ENCODE measurements around the gene ANTXRL.
A peak's percentile ranks its signal among the peaks of the same experiment; 100 is the strongest.

DNA sequence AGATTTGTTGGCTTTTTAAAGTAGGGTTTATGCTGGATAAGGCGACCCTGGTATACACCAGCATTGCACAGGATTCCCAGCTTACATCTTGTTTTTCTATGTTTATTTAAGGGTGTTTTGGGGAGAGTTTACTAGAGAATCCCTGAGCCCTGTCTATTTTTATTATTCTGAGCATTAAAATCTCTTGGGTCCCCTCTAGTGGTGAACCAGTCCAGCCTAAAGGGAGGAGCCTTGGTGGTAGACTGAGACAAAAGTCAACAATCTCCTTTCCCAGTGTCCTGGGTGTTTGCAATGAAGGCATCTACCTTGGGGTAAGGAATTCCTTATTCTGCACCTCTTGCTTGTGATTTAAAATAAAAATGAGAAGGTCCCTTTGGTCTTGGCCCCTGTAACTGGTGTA is 38.2 kb downstream of the ANTXRL start:
- TF ChIP-seq CTCF (IDR thresholded peaks at IDR 0.05) (peak; percentile 29; the same call in 1 of the 2 replicates), EZH2phosphoT487 (IDR thresholded peaks at IDR 0.05; ENCODE audit: borderline replicate concordance, low read depth) (no peak), YY1 (IDR thresholded peaks at IDR 0.05; ENCODE audit: low read depth) (no peak), SMC3 (IDR thresholded peaks at IDR 0.05; ENCODE audit: low read depth, low read length) (peak; percentile 14; the same call in 1 of the 2 replicates), CHD2 (IDR thresholded peaks at IDR 0.05; ENCODE audit: low read length, partially characterized antibody) (no peak), GATA2 (CRISPR knock-in tag; IDR thresholded peaks at IDR 0.05) (no peak), TCF12 (IDR thresholded peaks at IDR 0.05) (no peak), GABPA (IDR thresholded peaks at IDR 0.05; ENCODE audit: low read depth) (no peak), USF2 (IDR thresholded peaks at IDR 0.05; ENCODE audit: borderline replicate concordance, low read depth, low read length) (no peak), IRF3 (IDR thresholded peaks at IDR 0.05; ENCODE audit: low read depth, low read length) (no peak), MAX (IDR thresholded peaks at IDR 0.05; ENCODE audit: low read depth) (no peak), JUND (IDR thresholded peaks at IDR 0.05) (no peak), TAF1 (IDR thresholded peaks at IDR 0.05; ENCODE audit: borderline replicate concordance, low read depth, low read length) (no peak)
- TF ChIP-seq, protein P1, sequence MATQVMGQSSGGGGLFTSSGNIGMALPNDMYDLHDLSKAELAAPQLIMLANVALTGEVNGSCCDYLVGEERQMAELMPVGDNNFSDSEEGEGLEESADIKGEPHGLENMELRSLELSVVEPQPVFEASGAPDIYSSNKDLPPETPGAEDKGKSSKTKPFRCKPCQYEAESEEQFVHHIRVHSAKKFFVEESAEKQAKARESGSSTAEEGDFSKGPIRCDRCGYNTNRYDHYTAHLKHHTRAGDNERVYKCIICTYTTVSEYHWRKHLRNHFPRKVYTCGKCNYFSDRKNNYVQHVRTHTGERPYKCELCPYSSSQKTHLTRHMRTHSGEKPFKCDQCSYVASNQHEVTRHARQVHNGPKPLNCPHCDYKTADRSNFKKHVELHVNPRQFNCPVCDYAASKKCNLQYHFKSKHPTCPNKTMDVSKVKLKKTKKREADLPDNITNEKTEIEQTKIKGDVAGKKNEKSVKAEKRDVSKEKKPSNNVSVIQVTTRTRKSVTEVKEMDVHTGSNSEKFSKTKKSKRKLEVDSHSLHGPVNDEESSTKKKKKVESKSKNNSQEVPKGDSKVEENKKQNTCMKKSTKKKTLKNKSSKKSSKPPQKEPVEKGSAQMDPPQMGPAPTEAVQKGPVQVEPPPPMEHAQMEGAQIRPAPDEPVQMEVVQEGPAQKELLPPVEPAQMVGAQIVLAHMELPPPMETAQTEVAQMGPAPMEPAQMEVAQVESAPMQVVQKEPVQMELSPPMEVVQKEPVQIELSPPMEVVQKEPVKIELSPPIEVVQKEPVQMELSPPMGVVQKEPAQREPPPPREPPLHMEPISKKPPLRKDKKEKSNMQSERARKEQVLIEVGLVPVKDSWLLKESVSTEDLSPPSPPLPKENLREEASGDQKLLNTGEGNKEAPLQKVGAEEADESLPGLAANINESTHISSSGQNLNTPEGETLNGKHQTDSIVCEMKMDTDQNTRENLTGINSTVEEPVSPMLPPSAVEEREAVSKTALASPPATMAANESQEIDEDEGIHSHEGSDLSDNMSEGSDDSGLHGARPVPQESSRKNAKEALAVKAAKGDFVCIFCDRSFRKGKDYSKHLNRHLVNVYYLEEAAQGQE (IDR thresholded peaks at IDR 0.05; ENCODE audit: low read depth, low read length): no peak
